Measurements from ENCODE around the gene FPGS.

FPGS gene

GRCh38 chr9:127758843-127759242 lies 43.8 kb upstream of the FPGS start:
- no peak for TF ChIP-seq CTCF (IDR thresholded peaks at IDR 0.05; ENCODE audit: control insufficient read depth, extremely low read depth, insufficient read depth)
- DNase-seq (ENCODE audit: low read depth) = no peak
- H3K4me3 ChIP-seq (ENCODE audit: low read depth, low read length) = no peak overlapping the region

- TF ChIP-seq CTCF (IDR thresholded peaks at IDR 0.05; ENCODE audit: control insufficient read depth, extremely low read depth, insufficient read depth) = no peak
- H3K4me3 ChIP-seq (ENCODE audit: low read depth, low read length) = no peak overlapping the region
- no peak for DNase-seq (ENCODE audit: low read depth)
Measured at GRCh38 chr9:127761061-127761460, 41.6 kb upstream of the FPGS start.

- no peak for DNase-seq (ENCODE audit: low read depth)
- TF ChIP-seq CTCF (IDR thresholded peaks at IDR 0.05; ENCODE audit: control insufficient read depth, extremely low read depth, insufficient read depth) = no peak
- H3K4me3 ChIP-seq (ENCODE audit: low read depth, low read length) = no peak overlapping the region
Measured at GRCh38 chr9:127761491-127761956, 41.2 kb upstream of the FPGS start.

GRCh38 chr9:127762111-127762676 lies 40.5 kb upstream of the FPGS start:
- no peak for DNase-seq (ENCODE audit: low read depth)
- no peak overlapping the region for H3K4me3 ChIP-seq (ENCODE audit: low read depth, low read length)
- TF ChIP-seq CTCF (IDR thresholded peaks at IDR 0.05; ENCODE audit: control insufficient read depth, extremely low read depth, insufficient read depth) = no peak

- no peak for DNase-seq (ENCODE audit: low read depth)
- no peak for TF ChIP-seq CTCF (IDR thresholded peaks at IDR 0.05; ENCODE audit: control insufficient read depth, extremely low read depth, insufficient read depth)
- no peak overlapping the region for H3K4me3 ChIP-seq (ENCODE audit: low read depth, low read length)
Measured at GRCh38 chr9:127763918-127764384, 38.7 kb upstream of the FPGS start.

- DNase-seq (ENCODE audit: low read depth) = no peak
- no peak for TF ChIP-seq CTCF (IDR thresholded peaks at IDR 0.05; ENCODE audit: control insufficient read depth, extremely low read depth, insufficient read depth)
- no peak overlapping the region for H3K4me3 ChIP-seq (ENCODE audit: low read depth, low read length)
Measured at GRCh38 chr9:127765418-127765817, 37.3 kb upstream of the FPGS start.

- TF ChIP-seq CTCF (IDR thresholded peaks at IDR 0.05; ENCODE audit: control insufficient read depth, extremely low read depth, insufficient read depth) = no peak
- H3K4me3 ChIP-seq (ENCODE audit: low read depth, low read length) = no peak overlapping the region
- DNase-seq (ENCODE audit: low read depth) = no peak
Measured at GRCh38 chr9:127767410-127767809, 35.3 kb upstream of the FPGS start.
